MM.1S (cell line): ENCODE data around the gene LPCAT4.
A peak's percentile ranks its signal among the peaks of the same experiment; 100 is the strongest.

Experiments used
- DNase-seq: peaks from one replicate; pipeline ENCODE4 v3.0.0-alpha.2; 2015
- H2AFZ ChIP-seq: fragments of 300-600 bp; sonication (generic); 2 replicates; pipeline ENCODE4 v1.6.0; 2016; ENCODE audit warnings: antibody characterized with exemption, low read length
- H3F3A ChIP-seq: fragments of 300-600 bp; sonication (generic); 2 replicates; pipeline ENCODE4 v1.6.1; 2016; ENCODE audit warnings: mild to moderate bottlenecking, antibody characterized with exemption, low read length, moderate library complexity, mixed read lengths; ENCODE audit not compliant: insufficient read depth
- H3K27ac ChIP-seq: fragments of 300-600 bp; sonication (generic); 2 replicates; pipeline ENCODE4 v1.5.1; 2016; ENCODE audit warnings: mild to moderate bottlenecking, low read length
- H3K27me3 ChIP-seq: fragments of 300-600 bp; sonication (generic); replicated peaks from 2 replicates; pipeline ENCODE4 v1.6.0; 2016; ENCODE audit warnings: low read length; ENCODE audit not compliant: insufficient read depth
- H3K36me3 ChIP-seq: fragments of 300-600 bp; sonication (generic); replicated peaks from 2 replicates; pipeline ENCODE4 v1.6.1; 2016; ENCODE audit warnings: mild to moderate bottlenecking, low read length, mixed read lengths; ENCODE audit not compliant: insufficient read depth
- H3K4me1 ChIP-seq: fragments of 300-600 bp; sonication (generic); 2 replicates; pipeline ENCODE4 v1.6.1; 2016; ENCODE audit warnings: low read length, mixed read lengths
- H3K4me2 ChIP-seq: fragments of 300-600 bp; sonication (generic); 2 replicates; pipeline ENCODE4 v1.6.0; 2016; ENCODE audit warnings: low read depth, low read length
- H3K4me3 ChIP-seq: fragments of 300-600 bp; sonication (generic); 2 replicates; pipeline ENCODE4 v1.5.1; 2016; ENCODE audit warnings: low read length, mixed read lengths
- H3K79me2 ChIP-seq: fragments of 300-600 bp; sonication (generic); 2 replicates; pipeline ENCODE4 v1.6.1; 2016; ENCODE audit warnings: mixed run types, low read length, mixed read lengths
- H3K9ac ChIP-seq: fragments of 300-600 bp; sonication (generic); 2 replicates; pipeline ENCODE4 v1.6.1; 2016; ENCODE audit warnings: low read length, mixed read lengths
- H3K9me2 ChIP-seq: fragments of 300-600 bp; sonication (generic); replicated peaks from 2 replicates; pipeline ENCODE4 v1.6.1; 2016; ENCODE audit warnings: mild to moderate bottlenecking, low read length, mixed read lengths; ENCODE audit not compliant: insufficient read depth
- H3K9me3 ChIP-seq: fragments of 300-600 bp; sonication (generic); replicated peaks from 2 replicates; pipeline ENCODE4 v1.6.1; 2016; ENCODE audit warnings: mild to moderate bottlenecking, low read length, mixed read lengths; ENCODE audit not compliant: insufficient read depth
- H4K20me1 ChIP-seq: fragments of 300-600 bp; sonication (generic); 2 replicates; pipeline ENCODE4 v1.6.1; 2016; ENCODE audit warnings: mild to moderate bottlenecking, low read length, moderate library complexity, mixed read lengths; ENCODE audit not compliant: insufficient read depth
- EZH2 ChIP-seq: fragments of 300-600 bp; sonication (generic); optimal IDR thresholded peaks from 2 replicates; pipeline ENCODE3; 2017; ENCODE audit warnings: low read depth, mild to moderate bottlenecking, antibody characterized with exemption, low read length, mixed read lengths
- EZH2phosphoT487 ChIP-seq: fragments of 300-600 bp; sonication (generic); IDR thresholded peaks from 2 replicates; pipeline ENCODE4 v1.6.1; 2018; ENCODE audit warnings: antibody characterized with exemption, low read length
- TF ChIP-seq, protein P1 (sequence below): fragments of 300-600 bp; sonication (generic); IDR thresholded peaks from 2 replicates; pipeline ENCODE4 v1.5.1; 2016; ENCODE audit warnings: antibody characterized with exemption, low read length, mixed read lengths

Gene LPCAT4

DNA sequence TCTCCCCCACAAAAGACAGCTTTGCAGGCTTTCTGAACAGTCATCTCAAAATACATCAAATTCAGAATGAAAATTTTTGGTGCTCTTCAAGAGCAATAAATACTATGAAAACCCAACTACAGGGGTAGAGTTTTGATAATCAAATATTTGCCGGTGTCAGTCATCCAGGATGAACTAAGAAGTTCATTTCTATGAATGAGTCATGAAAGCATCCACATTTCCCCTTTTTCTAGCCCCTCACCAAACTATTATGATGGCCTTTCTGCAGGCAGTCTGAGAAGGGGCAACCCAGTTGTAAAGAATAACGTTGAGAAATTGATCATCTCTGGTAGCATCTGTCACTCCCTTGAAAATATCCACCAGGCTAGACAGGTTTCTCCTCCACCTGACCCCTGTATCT lies 3.1 kb upstream of the LPCAT4 start:
- TF ChIP-seq EZH2, result no peak
- TF ChIP-seq EZH2phosphoT487, result no peak
- TF ChIP-seq, protein P1, sequence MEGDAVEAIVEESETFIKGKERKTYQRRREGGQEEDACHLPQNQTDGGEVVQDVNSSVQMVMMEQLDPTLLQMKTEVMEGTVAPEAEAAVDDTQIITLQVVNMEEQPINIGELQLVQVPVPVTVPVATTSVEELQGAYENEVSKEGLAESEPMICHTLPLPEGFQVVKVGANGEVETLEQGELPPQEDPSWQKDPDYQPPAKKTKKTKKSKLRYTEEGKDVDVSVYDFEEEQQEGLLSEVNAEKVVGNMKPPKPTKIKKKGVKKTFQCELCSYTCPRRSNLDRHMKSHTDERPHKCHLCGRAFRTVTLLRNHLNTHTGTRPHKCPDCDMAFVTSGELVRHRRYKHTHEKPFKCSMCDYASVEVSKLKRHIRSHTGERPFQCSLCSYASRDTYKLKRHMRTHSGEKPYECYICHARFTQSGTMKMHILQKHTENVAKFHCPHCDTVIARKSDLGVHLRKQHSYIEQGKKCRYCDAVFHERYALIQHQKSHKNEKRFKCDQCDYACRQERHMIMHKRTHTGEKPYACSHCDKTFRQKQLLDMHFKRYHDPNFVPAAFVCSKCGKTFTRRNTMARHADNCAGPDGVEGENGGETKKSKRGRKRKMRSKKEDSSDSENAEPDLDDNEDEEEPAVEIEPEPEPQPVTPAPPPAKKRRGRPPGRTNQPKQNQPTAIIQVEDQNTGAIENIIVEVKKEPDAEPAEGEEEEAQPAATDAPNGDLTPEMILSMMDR, result no peak
- Histone ChIP-seq H3K4me1 (peaks cover 7% of the 10 kb centered on the region), H3K79me2 (peaks cover 18% of the 10 kb centered on the region), H3K9me3 (no peaks in the 10 kb centered on the region), H3K9me2 (no peaks in the 10 kb centered on the region), H3K36me3 (no peaks in the 10 kb centered on the region), H2AFZ (no peak overlapping the region), H3F3A (peaks cover 36% of the 10 kb centered on the region), H3K9ac (no peak overlapping the region), H3K27me3 (no peaks in the 10 kb centered on the region), H4K20me1 (no peaks in the 10 kb centered on the region), H3K4me3 (no peak overlapping the region), H3K4me2 (no peak overlapping the region), H3K27ac (no peak overlapping the region)
- DNase-seq, result no peak

DNA sequence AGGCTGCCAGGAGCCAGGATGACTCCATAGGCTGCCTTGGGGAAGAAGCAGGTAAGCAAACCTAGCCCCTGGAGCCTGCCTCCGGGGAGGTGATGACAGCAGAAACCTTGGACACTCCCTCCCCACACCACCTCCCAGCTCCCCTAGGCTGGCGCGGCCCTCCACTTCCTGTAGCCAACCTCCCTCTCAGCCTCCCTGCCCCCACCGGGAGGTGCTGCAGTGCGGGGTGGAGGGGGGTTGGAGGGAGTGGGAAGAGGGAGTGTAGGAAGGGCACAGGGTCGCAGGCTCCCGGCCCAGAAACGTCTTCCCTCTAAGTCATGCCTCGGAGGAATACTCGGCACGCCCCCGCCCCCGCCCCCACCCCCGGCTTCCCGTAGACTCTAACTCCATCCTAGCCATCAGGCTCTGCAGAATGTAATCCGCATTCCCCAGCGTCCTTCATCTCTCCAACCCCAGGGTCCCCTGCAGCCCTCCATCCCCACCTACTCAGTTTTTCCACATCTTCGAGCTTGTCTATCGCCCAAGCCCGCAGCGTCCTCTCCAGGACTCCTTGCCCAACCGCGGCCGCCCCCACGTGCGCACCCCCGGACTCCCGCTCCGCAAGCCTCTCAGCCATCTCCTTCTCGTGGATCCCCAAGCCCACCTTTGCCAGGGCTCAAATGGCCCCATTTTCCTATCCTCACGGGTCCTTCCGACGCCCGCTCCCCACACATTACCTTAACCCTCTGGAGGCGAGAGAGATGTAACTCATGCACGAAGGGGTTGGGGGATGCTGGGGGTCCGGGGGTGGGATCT lies 528 bp downstream of the LPCAT4 start:
- Histone ChIP-seq H3K4me1 (peaks cover 13% of the 10 kb centered on the region), H3K9me2 (no peaks in the 10 kb centered on the region), H4K20me1 (no peaks in the 10 kb centered on the region), H3K9me3 (no peaks in the 10 kb centered on the region), H3K4me2 (peak overlapping the region; percentile 90), H3K27me3 (no peaks in the 10 kb centered on the region), H2AFZ (peak overlapping the region; percentile 78), H3K79me2 (peaks cover 47% of the 10 kb centered on the region), H3K36me3 (no peaks in the 10 kb centered on the region), H3K9ac (peak overlapping the region; percentile 78), H3K4me3 (peak overlapping the region; percentile 94), H3K27ac (peak overlapping the region; percentile 81; the same call in 1 of the 2 replicates), H3F3A (peaks cover 36% of the 10 kb centered on the region)
- TF ChIP-seq EZH2phosphoT487, result no peak
- TF ChIP-seq, protein P1, result no peak
- TF ChIP-seq EZH2, result no peak
- peak; percentile 63 for DNase-seq

DNA sequence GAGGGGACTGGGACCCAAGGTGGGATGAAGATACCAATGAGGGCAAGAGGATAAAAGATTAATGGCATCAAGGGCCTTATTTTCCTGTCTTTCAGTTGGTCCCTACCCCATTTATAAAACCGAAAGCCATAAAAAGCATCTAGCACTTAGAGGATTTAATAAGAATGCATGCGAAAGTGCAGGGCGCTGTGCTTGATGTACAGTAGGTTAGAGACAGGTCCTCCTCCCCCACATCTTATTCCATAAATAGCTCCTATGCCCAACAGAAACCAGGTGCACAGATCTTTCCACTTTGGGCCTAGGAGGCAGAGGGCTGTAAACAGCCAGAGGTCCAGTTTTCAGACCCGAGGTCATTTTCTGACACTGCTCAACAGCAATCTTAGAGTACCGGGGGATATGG lies 1.2 kb downstream of the LPCAT4 start:
- no peaks in the 10 kb centered on the region for H3K9me2 ChIP-seq
- TF ChIP-seq, protein P1, result no peak
- no peak for TF ChIP-seq EZH2
- H2AFZ ChIP-seq, result peak overlapping the region; percentile 26
- peak overlapping the region; percentile 90 for H3K4me2 ChIP-seq
- peak; percentile 66 for DNase-seq
- H3F3A ChIP-seq, result peaks cover 36% of the 10 kb centered on the region
- peak overlapping the region; percentile 81; the same call in 1 of the 2 replicates for H3K27ac ChIP-seq
- H3K9me3 ChIP-seq, result no peaks in the 10 kb centered on the region
- peaks cover 47% of the 10 kb centered on the region for H3K79me2 ChIP-seq
- peak overlapping the region; percentile 94 for H3K4me3 ChIP-seq
- H4K20me1 ChIP-seq, result no peaks in the 10 kb centered on the region
- peak overlapping the region; percentile 78 for H3K9ac ChIP-seq
- no peaks in the 10 kb centered on the region for H3K27me3 ChIP-seq
- H3K4me1 ChIP-seq, result peaks cover 13% of the 10 kb centered on the region
- no peaks in the 10 kb centered on the region for H3K36me3 ChIP-seq
